Activated T-cell treated with anti-CD3 and anti-CD28 coated beads, Interleukin-2, amount 50 U/mL, for 24 hours (primary cell): ENCODE results near the gene ADCY10.
A peak's percentile ranks its signal among the peaks of the same experiment; 100 is the strongest.
"Not testable (repeated sequence)": the region's sequence is repeated elsewhere in the genome, so short reads cannot be mapped to it uniquely, and the experiment has no call there.

Experiments
- DNase-seq: peaks from one replicate; pipeline ENCODE4 v3.0.0-alpha.2; 2020
- H3K27ac Mint-ChIP-seq: 2 replicates; pipeline ENCODE4 v1.8.0; 2020; ENCODE audit warnings: mild to moderate bottlenecking, mixed read lengths
- H3K27me3 Mint-ChIP-seq: 2 replicates; pipeline ENCODE4 v1.8.0; 2020; ENCODE audit warnings: mixed read lengths
- H3K36me3 Mint-ChIP-seq: 2 replicates; pipeline ENCODE4 v1.8.0; 2020; ENCODE audit warnings: low read depth, mixed read lengths
- H3K4me1 Mint-ChIP-seq: 2 replicates; pipeline ENCODE4 v1.8.0; 2020; ENCODE audit warnings: low read depth, mixed read lengths
- H3K4me3 Mint-ChIP-seq: 2 replicates; pipeline ENCODE4 v1.8.0; 2020; ENCODE audit warnings: mild to moderate bottlenecking, moderate library complexity, mixed read lengths
- H3K9me3 Mint-ChIP-seq: 2 replicates; pipeline ENCODE4 v1.8.0; 2020; ENCODE audit warnings: mixed read lengths

Gene ADCY10

GRCh38 chr1:167832693-167833092 lies 81.2 kb downstream of the ADCY10 start:
- H3K27ac Mint-ChIP-seq: no peak overlapping the region
- peaks cover 2% of the 10 kb centered on the region for H3K4me1 Mint-ChIP-seq
- H3K9me3 Mint-ChIP-seq: no peaks in the 10 kb centered on the region

GRCh38 chr1:167830668-167831067 lies 83.3 kb downstream of the ADCY10 start:
- H3K4me3 Mint-ChIP-seq, DNase-seq, H3K4me1 Mint-ChIP-seq, H3K9me3 Mint-ChIP-seq, H3K27ac Mint-ChIP-seq, H3K36me3 Mint-ChIP-seq, H3K27me3 Mint-ChIP-seq: not testable (repeated sequence)

More at GRCh38 chr1:167832693-167833092, 81.2 kb downstream of the ADCY10 start:
- Mint-ChIP-seq H3K27me3 (no peaks in the 10 kb centered on the region), H3K4me3 (no peak overlapping the region), H3K36me3 (no peaks in the 10 kb centered on the region)
- DNase-seq: no peak

GRCh38 chr1:167829868-167830267 lies 84.1 kb downstream of the ADCY10 start:
- Mint-ChIP-seq H3K4me3 (no peak overlapping the region), H3K27me3 (no peaks in the 10 kb centered on the region), H3K9me3 (no peaks in the 10 kb centered on the region), H3K36me3 (no peaks in the 10 kb centered on the region), H3K4me1 (no peaks in the 10 kb centered on the region), H3K27ac (no peak overlapping the region)
- no peak for DNase-seq

- Mint-ChIP-seq H3K4me3 (no peak overlapping the region), H3K27ac (no peak overlapping the region), H3K36me3 (no peaks in the 10 kb centered on the region), H3K27me3 (peaks cover 4% of the 10 kb centered on the region), H3K9me3 (no peaks in the 10 kb centered on the region), H3K4me1 (no peaks in the 10 kb centered on the region)
- DNase-seq: no peak
Measured at GRCh38 chr1:167826127-167826526, 87.8 kb downstream of the ADCY10 start.

- H3K27me3 Mint-ChIP-seq: peaks cover 7% of the 10 kb centered on the region
- H3K9me3 Mint-ChIP-seq: no peaks in the 10 kb centered on the region
- no peak overlapping the region for H3K27ac Mint-ChIP-seq
- H3K4me3 Mint-ChIP-seq: no peak overlapping the region
- H3K36me3 Mint-ChIP-seq: no peaks in the 10 kb centered on the region
- no peak for DNase-seq
- H3K4me1 Mint-ChIP-seq: no peaks in the 10 kb centered on the region
Measured at GRCh38 chr1:167825419-167826079, 88.4 kb downstream of the ADCY10 start.

GRCh38 chr1:167824163-167824794 lies 89.7 kb downstream of the ADCY10 start:
- peaks cover 7% of the 10 kb centered on the region for H3K4me1 Mint-ChIP-seq
- no peak overlapping the region for H3K4me3 Mint-ChIP-seq
- H3K27me3 Mint-ChIP-seq: peaks cover 12% of the 10 kb centered on the region
- no peak for DNase-seq
- H3K27ac Mint-ChIP-seq: no peak overlapping the region
- H3K9me3 Mint-ChIP-seq: no peaks in the 10 kb centered on the region
- no peaks in the 10 kb centered on the region for H3K36me3 Mint-ChIP-seq

GRCh38 chr1:167821969-167822685 lies 91.8 kb downstream of the ADCY10 start:
- no peaks in the 10 kb centered on the region for H3K9me3 Mint-ChIP-seq
- H3K4me1 Mint-ChIP-seq: peaks cover 7% of the 10 kb centered on the region
- H3K36me3 Mint-ChIP-seq: no peaks in the 10 kb centered on the region
- H3K4me3 Mint-ChIP-seq: no peak overlapping the region
- H3K27me3 Mint-ChIP-seq: peaks cover 12% of the 10 kb centered on the region
- no peak overlapping the region for H3K27ac Mint-ChIP-seq
- no peak for DNase-seq

GRCh38 chr1:167821356-167821685 lies 92.6 kb downstream of the ADCY10 start:
- Mint-ChIP-seq H3K36me3 (no peaks in the 10 kb centered on the region), H3K4me1 (peaks cover 7% of the 10 kb centered on the region), H3K9me3 (no peaks in the 10 kb centered on the region), H3K27ac (no peak overlapping the region), H3K4me3 (no peak overlapping the region), H3K27me3 (peaks cover 12% of the 10 kb centered on the region)
- DNase-seq: no peak

- Mint-ChIP-seq H3K9me3 (peaks cover 2% of the 10 kb centered on the region), H3K4me1 (peaks cover 7% of the 10 kb centered on the region), H3K4me3 (no peak overlapping the region), H3K36me3 (no peaks in the 10 kb centered on the region), H3K27me3 (peaks cover 12% of the 10 kb centered on the region), H3K27ac (no peak overlapping the region)
- DNase-seq: no peak
Measured at GRCh38 chr1:167820684-167821355, 93.1 kb downstream of the ADCY10 start.

- Mint-ChIP-seq H3K4me1 (peaks cover 7% of the 10 kb centered on the region), H3K36me3 (no peaks in the 10 kb centered on the region), H3K4me3 (peak overlapping the region; percentile 51), H3K27ac (no peak overlapping the region), H3K9me3 (peaks cover 9% of the 10 kb centered on the region), H3K27me3 (peaks cover 12% of the 10 kb centered on the region)
- peak; percentile 57 for DNase-seq
Measured at GRCh38 chr1:167819849-167820683, 93.9 kb downstream of the ADCY10 start.

- H3K27me3 Mint-ChIP-seq: peaks cover 6% of the 10 kb centered on the region
- no peak overlapping the region for H3K27ac Mint-ChIP-seq
- peaks cover 7% of the 10 kb centered on the region for H3K4me1 Mint-ChIP-seq
- no peak overlapping the region for H3K4me3 Mint-ChIP-seq
- no peaks in the 10 kb centered on the region for H3K36me3 Mint-ChIP-seq
- DNase-seq: no peak
- peaks cover 29% of the 10 kb centered on the region for H3K9me3 Mint-ChIP-seq
Measured at GRCh38 chr1:167815650-167816049, 98.3 kb downstream of the ADCY10 start.

GRCh38 chr1:167812972-167813371 lies 101.0 kb downstream of the ADCY10 start:
- Mint-ChIP-seq H3K9me3 (peaks cover 29% of the 10 kb centered on the region), H3K27me3 (no peaks in the 10 kb centered on the region), H3K4me1 (peaks cover 3% of the 10 kb centered on the region)

GRCh38 chr1:167808690-167809089 lies 105.2 kb downstream of the ADCY10 start:
- H3K4me3 Mint-ChIP-seq: no peak overlapping the region
- no peak overlapping the region for H3K27ac Mint-ChIP-seq
- peaks cover 23% of the 10 kb centered on the region for H3K4me1 Mint-ChIP-seq
- DNase-seq: no peak
- H3K36me3 Mint-ChIP-seq: no peaks in the 10 kb centered on the region
- H3K27me3 Mint-ChIP-seq: no peaks in the 10 kb centered on the region
- peaks cover 15% of the 10 kb centered on the region for H3K9me3 Mint-ChIP-seq

More at GRCh38 chr1:167812972-167813371, 101.0 kb downstream of the ADCY10 start:
- no peak overlapping the region for H3K27ac Mint-ChIP-seq
- no peaks in the 10 kb centered on the region for H3K36me3 Mint-ChIP-seq
- no peak overlapping the region for H3K4me3 Mint-ChIP-seq
- DNase-seq: no peak

- DNase-seq: no peak
- H3K4me1 Mint-ChIP-seq: peaks cover 29% of the 10 kb centered on the region
- no peaks in the 10 kb centered on the region for H3K27me3 Mint-ChIP-seq
- peaks cover 12% of the 10 kb centered on the region for H3K9me3 Mint-ChIP-seq
- no peak overlapping the region for H3K27ac Mint-ChIP-seq
- no peak overlapping the region for H3K4me3 Mint-ChIP-seq
- no peaks in the 10 kb centered on the region for H3K36me3 Mint-ChIP-seq
Measured at GRCh38 chr1:167808104-167808503, 105.8 kb downstream of the ADCY10 start.
